M059J (cell line): Measurements from ENCODE around the gene REN. TPM values are rescaled to one million over a fixed set of nuclear protein-coding genes. Genes with fewer than 3 reads are reported as not detected.

Experiments used
- DNase-seq: peaks from one replicate; pipeline ENCODE4 v3.0.0-alpha.2; 2012; ENCODE audit warnings: low read depth
- total RNA-seq: library from RNA; depleted of rRNA; stranded (reverse); fragments of >200 nt; shearing (Covaris generic); gene quantifications from 2 replicates; pipeline ENCODE4 v1.2.3, GENCODE V29; 2014; rRNA removed

Gene REN
- 0.25 and 2.2 TPM in 2 replicates for total RNA-seq

- no peak for DNase-seq
Observed at GRCh38 chr1:204166219-204166618, at the start of gene REN. Gene REN (minus strand): TSS chr1:204166337. CDS start chr1:204166293, 44 bp downstream.

GRCh38 chr1:204213668-204214662, 47.8 kb upstream of the REN start, which contains the start of gene GOLT1A:
Gene GOLT1A (minus strand): TSS chr1:204213988. CDS start chr1:204213906, 82 bp downstream.
- peak; percentile 88 for DNase-seq

GRCh38 chr1:204212715-204213114, 46.6 kb upstream of the REN start:
- no peak for DNase-seq

- DNase-seq: no peak
Observed at GRCh38 chr1:204211046-204211445, 44.9 kb upstream of the REN start.

- DNase-seq: peak; percentile 43
Observed at GRCh38 chr1:204207136-204207616, 41.0 kb upstream of the REN start.

GRCh38 chr1:204206121-204206520, 40.0 kb upstream of the REN start:
- DNase-seq: peak; percentile 41

GRCh38 chr1:204205486-204205885, 39.3 kb upstream of the REN start:
- no peak for DNase-seq

GRCh38 chr1:204204944-204205343, 38.8 kb upstream of the REN start:
- no peak for DNase-seq

GRCh38 chr1:204203206-204203767, 37.1 kb upstream of the REN start:
- peak; percentile 29 for DNase-seq

- no peak for DNase-seq
Observed at GRCh38 chr1:204202481-204202880, 36.3 kb upstream of the REN start.

- DNase-seq: no peak
Observed at GRCh38 chr1:204201348-204202040, 35.4 kb upstream of the REN start.

- no peak for DNase-seq
Observed at GRCh38 chr1:204199579-204199978, 33.4 kb upstream of the REN start.

- DNase-seq: peak; percentile 96
Observed at GRCh38 chr1:204198348-204199340, 32.5 kb upstream of the REN start.

- DNase-seq: no peak
Observed at GRCh38 chr1:204197068-204197467, 30.9 kb upstream of the REN start.

GRCh38 chr1:204196068-204196795, 30.1 kb upstream of the REN start, which contains the start of gene KISS1:
Gene KISS1 (minus strand): TSS chr1:204196491. CDS start chr1:204192876, 3,615 bp downstream.
- no peak for DNase-seq

- DNase-seq: no peak
Observed at GRCh38 chr1:204194771-204195170, 28.6 kb upstream of the REN start.

GRCh38 chr1:204194080-204194479, 27.9 kb upstream of the REN start:
- peak; percentile 51 for DNase-seq

- DNase-seq: peak; percentile 53
Observed at GRCh38 chr1:204192589-204193352, 26.6 kb upstream of the REN start.

GRCh38 chr1:204192046-204192445, 25.9 kb upstream of the REN start:
- no peak for DNase-seq
